Lung microvascular endothelial cell (primary cell): ENCODE data around the gene PGBD5. TPM values are rescaled to one million over a fixed set of nuclear protein-coding genes. Genes with fewer than 3 reads are reported as not detected.

Experiments used
- DNase-seq, 2 donors: peaks; one replicate each; pipeline versions ENCODE4 v3.0.0 to v3.0.0-alpha.2; 2010; ENCODE audit warnings: low read depth in 2 of 2
- total RNA-seq: library from RNA; depleted of rRNA; stranded (reverse); fragments of >200 nt; gene quantifications from 2 replicates; pipeline ENCODE4 v1.2.1, GENCODE V29; 2014

PGBD5 gene
- total RNA-seq, 1 donor from 2014 or later = 0.60 TPM

DNA sequence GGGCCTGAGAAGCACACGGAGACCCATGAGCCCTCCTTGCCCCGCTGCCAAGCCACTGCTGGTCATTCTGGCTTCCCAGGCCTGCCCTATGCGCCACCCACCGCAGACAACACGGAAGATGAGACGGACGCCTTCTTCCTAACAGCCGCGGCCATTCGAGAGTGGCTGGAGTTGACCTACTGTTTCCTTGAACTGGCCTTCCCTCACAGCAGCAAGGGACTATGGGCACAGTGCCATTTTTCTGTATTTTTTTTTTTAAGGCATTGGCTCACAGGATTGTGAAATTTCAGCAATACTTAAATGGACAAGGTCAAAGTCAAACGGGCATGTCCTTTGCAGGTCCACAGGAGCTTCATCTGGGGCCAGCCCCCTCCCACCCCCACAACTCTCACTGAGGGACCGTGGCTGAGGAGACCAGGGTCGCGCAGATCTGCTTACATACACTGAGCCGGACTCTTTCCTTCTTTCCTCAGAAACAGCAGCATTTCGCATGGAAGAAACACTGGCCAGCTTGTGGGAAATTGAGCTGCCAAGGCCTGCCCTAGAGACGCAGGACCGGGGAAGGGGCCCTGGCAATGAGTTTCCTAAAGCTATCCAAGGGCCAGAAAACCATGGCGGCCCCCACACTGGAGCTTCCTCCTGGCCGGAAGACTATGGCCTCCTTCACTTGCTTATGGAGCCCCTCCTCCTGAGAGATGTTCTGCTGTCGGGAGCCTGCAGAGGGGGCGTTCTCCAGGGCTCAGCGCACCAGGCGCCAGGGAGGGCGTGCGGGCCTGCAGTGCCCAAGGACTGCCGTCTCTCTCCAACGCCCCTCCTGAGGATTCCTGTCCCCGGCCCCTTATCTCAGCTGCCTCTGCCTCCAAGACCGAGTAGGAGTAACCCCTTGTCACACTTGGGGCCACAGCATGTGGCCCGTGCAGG, 98.9 kb downstream of the PGBD5 start:
- no peak for DNase-seq

GRCh38 chr1:230323686-230324085, 102.4 kb downstream of the PGBD5 start:
- DNase-seq = no peak

DNA sequence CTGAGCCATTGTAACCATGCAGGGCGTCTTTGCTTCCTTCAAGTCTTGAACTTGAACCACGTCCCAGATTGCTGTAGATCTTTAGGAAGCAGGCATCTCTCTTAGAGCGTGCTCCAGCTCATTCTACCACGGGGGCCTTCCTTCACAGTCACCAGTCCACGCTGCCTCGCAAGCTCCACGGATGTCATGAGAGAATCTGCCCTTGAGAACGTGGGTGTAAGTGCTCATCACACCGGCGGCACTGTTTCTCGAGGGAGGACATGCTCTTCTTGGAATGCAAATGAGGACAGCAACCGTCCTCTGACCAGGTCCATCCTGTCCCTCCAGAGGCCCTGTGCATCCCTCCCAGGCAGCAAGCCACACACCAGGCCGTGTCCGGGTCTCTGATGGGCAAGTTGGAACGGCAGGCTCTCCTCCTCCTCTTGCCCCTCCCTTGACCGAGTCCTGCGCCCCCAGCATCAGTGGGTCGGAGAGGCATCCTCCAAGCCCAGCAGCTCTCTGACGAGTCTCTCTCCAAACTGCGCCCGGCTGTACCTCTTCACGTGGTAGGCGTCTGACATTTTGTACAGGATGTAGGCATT, 103.1 kb downstream of the PGBD5 start:
- no peak for DNase-seq

DNA sequence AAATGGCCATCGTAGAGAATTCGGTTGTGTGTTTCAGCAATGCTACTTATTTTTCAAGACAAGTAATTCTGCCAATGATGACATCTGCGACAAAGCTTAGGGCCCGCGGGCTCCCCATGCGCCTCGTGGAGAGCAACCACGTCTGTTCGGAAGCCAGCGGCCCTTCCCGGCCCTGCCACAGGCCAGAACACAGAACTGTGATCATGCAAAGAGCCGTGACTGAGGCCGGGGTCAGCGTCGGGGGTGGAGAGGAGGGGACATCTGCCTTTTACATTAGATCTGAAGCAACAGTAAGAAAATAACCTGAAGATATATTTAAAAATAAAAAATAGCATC, 103.7 kb downstream of the PGBD5 start:
- no peak for DNase-seq

- no peak for DNase-seq
These were observed 104.3 kb downstream of the PGBD5 start for GRCh38 chr1:230321741-230322420.

GRCh38 chr1:230321341-230321740, 104.8 kb downstream of the PGBD5 start:
- no peak for DNase-seq

GRCh38 chr1:230320804-230321203, 105.3 kb downstream of the PGBD5 start:
- no peak for DNase-seq

- DNase-seq = no peak
These were observed 107.0 kb downstream of the PGBD5 start for GRCh38 chr1:230319014-230319747.

DNA sequence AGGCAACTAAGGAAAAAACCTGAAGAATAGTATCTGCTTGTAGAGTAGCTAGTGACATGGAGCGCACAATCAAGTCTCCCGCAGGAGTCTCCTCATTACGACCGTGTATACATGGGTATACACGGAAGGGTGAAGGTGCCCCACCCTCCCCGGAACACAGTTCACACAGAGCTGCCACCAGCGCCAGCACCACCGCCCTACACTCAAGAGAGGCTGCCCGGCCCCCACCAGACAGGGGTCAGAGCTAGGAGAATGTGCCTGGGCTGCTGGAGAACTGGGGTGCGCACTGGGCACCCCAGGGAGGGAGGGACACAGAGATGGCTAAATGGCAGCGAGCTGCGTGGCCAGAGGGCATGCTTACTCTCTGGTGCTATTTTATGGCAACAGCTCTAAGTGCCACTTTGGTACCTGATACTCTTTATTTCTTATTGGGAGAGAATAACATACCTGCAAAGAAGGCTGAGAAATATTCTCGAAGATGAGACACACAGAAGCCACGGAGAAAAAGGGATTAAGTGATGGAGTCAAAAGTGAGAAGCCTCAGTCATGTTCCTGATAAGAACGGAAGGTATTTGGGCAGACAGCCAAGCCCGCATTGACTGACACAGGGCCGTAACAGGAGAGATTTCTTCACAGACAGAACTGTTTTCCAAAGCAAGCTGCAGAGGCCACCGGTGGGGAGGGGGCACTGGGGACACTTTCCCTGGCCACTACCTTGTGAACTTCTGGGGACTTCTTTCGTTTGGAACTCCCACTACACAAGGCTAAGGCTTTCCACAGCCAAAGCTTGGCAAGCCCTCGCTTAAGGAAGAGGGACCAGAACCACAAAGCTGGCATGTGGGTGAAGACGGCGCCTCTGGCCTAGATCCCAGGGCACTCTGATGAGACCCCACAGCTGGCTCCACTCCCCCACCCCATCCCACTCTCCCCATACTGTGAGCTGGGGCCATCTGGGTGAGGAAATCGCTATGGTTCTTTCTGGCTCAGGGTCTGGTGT, 108.0 kb downstream of the PGBD5 start:
- DNase-seq = peak in 1 of 2 donors; percentile 43

GRCh38 chr1:230316864-230317745, 109.0 kb downstream of the PGBD5 start:
- DNase-seq = no peak

GRCh38 chr1:230315099-230315498, 111.0 kb downstream of the PGBD5 start:
- DNase-seq = no peak

DNA sequence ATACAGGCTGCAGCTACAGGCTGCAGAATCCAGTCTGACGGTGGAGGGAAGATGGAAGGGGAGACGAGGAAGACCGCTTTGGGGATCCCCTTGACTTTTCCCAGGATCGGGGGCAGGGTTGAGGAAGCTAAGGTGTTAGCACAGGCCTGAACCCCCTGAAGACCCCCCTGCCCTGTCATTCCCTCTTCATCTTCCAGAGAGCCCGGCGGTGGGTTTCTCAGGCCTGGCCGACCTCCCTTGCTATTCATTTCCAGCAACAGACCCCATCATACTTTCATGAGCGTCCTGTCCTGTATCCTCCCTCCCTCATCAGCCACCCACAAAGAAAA, 112.0 kb downstream of the PGBD5 start:
- DNase-seq = no peak

DNA sequence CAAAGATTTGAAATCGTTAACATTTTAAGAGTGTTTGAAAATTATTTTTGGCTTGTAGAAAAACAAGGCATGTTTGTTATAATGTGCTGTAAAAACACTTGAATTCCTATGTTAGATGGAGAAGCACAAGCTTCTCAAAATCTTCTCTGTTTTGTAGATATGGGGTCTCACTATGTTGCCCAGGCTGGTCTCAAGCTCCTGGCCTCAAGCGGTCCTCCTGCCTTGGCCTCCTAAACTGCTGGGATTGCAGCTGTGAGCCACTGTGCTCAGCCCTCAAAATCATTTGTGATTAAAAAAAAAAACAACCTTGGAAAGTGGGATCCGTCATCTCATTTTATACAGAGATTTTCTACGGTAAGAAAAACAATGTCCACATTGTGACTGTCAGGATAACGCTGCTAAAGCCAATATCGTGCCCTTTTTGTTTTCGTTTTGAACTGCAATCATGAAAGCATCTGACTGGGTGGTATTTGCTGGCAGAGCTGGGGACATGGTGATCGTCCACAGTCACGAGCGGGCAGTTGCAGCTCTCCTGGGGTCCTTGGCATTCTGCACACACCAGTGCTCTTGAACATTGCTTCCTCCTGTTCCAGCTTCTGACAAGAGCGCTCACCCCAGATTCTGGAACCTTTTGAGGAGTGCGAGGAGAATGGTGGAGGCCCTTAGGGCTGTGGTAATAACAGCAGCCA, 112.5 kb downstream of the PGBD5 start:
- DNase-seq = no peak

DNA sequence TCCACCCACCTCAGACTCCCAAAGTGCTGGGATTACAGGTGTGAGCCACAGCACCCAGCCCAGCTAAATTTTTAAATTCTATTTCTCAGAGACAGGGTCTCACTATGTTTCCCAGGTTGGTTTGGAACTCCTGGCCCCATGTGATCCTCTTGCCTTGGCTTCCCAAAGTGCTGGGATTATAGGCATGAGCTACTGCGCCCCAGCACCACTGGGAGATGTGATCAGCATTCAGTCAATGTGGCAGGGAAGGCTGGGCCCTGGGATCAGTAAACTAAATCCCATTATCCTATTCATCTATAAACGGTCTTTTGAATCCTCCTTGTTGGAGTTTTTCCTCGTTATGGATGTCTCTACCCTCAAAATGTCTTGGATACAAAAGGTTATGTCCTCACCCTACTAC, 113.5 kb downstream of the PGBD5 start:
- DNase-seq = no peak

DNA sequence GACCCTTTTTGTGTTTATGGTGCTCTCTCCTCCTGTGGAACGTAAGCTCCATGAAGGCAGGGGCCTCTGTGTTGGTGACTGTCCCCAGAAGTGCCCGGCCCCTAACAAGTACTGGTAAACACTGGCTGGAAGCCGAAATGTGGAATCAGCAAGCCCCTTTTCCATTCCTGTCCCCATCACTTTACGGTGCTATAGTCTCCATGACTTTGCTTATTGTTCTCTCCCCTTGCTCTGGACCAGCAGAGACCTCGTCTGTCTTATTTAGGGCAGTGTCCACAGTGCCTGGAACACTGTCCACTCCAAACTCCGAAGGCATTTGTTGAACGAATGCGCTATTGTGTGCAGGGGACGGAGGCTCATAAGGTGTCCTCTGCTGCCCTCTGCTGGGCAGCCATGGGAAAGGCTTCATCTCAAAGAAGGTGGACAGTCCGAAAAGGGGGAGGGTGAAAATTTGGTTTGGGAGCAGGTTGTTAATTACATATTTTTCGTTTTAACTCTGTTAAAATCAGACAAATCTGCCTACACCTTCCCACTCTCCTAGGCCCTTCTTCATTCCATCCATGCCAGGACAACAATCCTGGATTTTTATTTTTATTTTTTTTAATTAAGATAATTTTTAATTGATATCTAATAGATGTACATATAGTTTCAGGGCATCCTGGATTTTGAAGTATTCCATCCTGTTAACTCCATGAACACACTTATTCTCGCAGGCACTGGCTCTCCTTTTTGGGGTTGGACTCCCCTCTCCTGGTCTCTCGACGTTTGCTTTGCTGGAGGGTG, 115.6 kb downstream of the PGBD5 start:
- peak; percentile 74 to 87 for DNase-seq

DNA sequence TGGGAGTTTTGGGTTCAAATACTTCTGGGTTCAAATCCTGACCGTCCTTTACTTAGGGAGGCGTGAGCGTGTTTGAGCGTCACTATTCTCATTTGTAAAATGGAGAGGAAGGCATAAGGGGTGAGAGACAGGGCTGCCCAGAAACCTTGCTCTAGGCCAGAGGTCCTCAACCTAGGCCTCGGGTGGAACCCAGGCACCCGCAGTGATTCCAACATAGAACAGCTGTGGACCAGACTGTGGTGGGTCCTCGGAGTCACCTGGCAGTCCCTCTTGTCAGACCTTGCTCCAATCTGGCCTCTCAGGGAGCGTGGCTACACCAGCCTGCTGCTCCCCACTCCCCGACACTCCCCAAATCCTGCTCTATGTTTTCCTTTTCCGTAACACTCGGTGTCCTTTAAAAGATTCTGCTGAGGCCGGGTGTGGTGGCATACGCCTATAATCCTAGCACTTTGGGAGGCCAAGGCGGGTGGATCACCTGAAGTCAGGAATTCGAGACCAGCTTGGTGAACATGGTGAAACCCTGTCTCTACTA, 116.4 kb downstream of the PGBD5 start:
- no peak for DNase-seq

DNA sequence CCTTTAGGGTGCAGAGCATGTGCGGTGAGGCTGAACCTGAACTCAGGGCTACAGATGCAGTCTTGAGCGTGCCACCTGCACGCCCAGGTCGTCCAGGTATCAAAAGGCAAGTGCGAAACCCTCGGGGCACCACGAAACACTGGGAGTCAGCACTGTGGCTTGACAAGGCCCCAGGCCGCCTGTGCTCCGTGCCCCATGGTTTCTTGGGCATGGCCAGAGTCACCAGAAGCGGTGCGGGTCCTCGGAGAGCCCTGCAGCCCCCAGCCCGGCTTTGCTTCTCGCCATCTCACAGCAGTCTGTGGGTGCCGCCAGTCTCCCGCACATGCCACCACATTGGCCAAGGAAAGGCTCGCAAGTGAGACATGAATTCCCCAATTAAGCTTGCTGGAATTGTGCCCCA, 117.3 kb downstream of the PGBD5 start:
- DNase-seq = no peak

GRCh38 chr1:230308039-230308438, 118.1 kb downstream of the PGBD5 start:
- DNase-seq = peak; percentile 47 to 97
